Inflammatory macrophage treated with lipopolysaccharide for 4 hours (primary cell): Measurements from ENCODE around the gene ZC3H18.
A peak's percentile ranks its signal among the peaks of the same experiment; 100 is the strongest.

Source experiments
- DNase-seq: peaks from one replicate; pipeline ENCODE4 v3.0.0-alpha.2; 2020

ZC3H18 gene

DNA sequence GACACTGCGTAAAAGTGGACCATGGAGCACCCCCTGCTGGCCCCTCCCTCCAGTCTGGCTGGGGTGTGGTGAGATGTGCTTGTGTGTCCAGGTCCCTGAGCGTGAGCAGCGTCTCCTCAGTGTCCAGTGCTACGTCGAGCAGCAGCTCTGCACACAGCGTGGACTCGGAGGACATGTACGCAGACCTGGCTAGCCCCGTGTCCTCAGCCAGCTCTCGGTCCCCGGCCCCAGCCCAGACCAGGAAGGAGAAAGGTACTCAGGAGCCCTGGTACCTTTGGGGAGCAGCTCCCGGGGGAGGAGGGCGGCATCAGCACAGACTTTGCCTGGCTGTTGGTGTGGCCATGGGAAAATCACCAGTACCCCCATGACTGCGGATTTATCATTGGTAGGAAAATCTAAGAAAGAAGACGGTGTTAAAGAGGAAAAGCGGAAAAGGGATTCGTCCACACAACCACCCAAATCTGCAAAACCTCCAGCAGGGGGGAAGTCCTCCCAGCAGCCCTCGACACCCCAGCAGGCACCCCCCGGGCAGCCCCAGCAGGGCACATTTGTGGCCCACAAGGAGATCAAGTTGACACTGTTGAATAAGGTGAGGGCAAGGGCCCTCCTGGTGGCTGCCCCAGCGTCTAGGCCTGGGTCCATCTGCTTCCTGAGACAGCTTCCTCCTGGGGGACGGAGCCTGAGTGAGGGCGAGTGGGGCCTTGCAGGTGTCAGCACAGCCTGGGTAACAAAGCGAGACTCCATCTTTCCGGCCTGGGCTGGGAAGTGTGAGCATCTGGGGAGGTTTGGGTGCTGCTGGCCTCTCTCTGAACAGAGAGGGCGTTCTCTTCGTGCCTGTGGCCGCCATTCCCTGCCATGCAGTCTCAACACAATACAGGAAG lies 57.6 kb downstream of the ZC3H18 start:
- no peak for DNase-seq

DNA sequence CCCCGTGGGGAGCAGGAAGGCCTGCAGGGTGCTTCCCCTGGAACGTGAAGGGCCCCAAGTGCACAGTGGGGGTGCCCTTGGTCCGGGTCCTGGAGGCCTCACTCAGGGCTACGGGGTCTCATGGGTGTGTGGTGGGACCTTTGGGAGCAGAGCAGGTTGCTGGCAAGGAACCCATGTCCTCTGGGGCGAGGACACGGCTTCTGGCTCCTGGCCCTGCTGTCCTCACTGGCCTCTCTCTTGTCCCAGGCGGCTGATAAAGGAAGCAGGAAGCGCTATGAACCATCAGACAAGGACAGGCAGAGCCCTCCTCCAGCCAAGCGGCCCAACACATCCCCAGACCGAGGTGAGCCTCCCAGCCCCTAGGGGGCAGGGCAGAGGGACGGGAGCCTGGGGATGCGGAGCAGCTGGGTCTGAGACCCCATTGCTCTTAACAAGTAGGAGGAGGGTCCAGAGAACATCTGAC lies 58.3 kb downstream of the ZC3H18 start:
- DNase-seq: peak; percentile 22

DNA sequence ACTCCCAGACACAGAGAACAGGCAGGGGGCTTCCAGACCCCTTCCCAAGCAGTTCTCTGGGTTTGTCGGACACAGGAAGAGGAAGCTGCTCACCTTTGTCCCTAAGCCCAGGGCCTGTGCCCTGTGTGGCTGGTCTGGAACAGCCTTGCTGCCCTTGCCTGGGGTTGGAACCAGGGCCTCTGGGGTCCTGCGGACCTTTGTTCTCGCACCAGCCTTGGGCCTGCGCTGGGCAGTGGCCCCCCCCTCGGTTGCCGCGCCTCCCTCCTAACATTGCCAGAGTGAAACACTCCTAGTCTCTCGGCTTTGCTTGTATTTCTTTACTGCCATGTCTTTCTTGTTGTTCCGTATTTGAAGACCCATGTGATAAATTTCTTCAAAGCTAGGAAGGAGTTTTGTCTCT lies 59.6 kb downstream of the ZC3H18 start:
- DNase-seq: no peak

DNA sequence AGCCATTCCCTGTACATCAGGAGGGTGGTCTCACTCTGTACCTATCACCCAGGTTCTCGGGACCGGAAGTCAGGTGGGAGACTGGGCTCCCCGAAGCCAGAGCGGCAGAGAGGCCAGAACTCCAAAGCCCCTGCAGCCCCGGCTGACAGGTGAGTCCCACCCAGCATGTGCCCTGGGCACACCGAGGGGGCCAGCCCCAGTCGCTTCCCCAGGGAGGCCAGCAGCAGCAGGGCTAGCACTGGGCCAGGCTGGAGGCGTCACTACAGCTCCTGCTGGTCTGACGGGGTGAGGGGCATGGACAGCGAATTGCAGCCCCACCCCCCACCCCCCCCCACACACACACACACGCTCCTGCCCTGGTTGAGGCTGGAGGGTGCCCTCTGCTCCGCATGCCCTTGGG lies 60.2 kb downstream of the ZC3H18 start:
- no peak for DNase-seq

DNA sequence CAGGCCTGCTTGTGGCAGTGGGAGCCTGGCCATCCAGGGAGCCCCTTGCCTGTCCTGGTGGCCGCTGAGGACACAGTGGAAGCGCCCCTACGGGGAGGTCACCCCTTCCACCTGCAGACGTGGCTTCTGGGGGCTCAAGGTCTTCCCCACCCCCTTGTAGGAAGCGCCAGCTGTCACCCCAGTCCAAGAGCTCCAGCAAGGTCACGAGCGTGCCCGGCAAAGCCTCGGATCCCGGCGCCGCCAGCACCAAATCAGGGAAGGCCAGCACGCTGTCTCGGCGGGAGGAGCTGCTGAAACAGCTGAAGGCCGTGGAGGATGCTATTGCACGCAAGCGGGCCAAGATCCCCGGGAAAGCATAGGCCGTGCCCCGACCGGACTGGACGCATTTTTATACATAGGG lies 60.7 kb downstream of the ZC3H18 start:
- no peak for DNase-seq

DNA sequence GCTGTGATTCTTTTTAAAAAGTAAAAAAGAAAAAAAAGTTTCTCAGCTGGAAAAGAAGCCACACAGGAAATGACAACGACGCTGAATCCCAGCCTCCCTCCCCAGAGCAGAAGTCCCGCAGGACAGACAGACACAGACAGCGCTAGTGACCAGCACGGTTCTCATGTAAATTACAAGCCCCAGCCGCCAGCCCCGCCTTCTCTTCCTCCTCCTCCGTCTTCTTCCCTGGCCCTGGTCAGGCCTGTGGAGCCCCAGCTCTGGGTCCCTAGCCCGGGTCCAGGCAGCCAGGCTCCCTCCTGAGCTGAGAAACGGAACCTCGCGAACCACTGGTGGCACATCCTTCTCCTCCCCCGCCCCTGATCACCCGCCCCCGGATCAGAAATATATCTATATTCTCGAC lies 61.2 kb downstream of the ZC3H18 start:
- DNase-seq: peak; percentile 16

DNA sequence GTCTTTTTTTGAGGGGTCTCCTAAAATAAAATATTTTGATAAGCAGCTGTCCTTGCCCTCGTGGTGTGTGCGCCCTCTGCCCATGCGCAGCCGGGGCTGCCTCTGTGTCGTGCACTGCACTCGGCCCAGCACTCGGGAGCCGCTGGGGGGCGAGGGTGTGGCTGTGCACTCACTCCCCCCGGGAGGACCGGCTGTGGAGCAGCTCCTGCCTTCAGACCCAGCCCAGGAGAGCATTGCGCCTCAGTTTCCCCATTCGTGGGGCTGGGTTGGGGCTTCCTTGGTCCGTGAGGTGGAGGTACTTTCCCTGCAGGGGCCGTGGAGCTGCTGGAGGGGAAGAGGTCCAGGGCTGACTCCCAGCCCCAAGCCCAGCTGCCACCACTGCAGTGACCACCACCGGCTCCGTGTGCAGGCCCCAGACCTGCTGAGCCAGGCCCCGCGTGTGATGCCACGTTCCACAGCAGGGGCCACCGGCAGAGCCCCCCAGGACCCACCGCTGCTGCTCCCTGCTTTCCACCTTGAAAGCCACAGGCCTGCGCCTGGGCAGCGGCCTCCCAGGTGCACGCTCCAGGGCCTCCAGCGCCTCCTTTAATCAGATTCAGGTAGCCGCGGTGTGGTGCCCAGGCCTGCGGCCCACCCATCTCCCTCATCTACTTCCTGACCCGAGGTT lies 61.9 kb downstream of the ZC3H18 start:
- no peak for DNase-seq

DNA sequence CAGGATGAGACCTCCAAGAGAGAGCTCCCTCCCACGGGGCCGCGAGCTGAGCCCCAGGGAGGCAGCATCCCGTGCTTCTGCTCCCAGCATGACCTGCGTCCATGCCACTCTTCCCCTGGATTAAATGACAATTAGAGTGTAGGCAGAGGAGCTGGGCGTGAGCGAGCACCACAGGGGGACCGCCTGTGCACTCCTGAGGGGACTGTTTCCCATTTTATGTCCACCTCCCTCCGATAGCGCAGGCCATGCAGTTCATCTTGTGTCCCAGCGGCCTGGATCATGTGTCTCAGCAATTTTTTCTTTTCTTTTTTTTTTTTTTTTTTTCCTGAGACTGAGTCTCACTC lies 62.4 kb downstream of the ZC3H18 start:
- no peak for DNase-seq

DNA sequence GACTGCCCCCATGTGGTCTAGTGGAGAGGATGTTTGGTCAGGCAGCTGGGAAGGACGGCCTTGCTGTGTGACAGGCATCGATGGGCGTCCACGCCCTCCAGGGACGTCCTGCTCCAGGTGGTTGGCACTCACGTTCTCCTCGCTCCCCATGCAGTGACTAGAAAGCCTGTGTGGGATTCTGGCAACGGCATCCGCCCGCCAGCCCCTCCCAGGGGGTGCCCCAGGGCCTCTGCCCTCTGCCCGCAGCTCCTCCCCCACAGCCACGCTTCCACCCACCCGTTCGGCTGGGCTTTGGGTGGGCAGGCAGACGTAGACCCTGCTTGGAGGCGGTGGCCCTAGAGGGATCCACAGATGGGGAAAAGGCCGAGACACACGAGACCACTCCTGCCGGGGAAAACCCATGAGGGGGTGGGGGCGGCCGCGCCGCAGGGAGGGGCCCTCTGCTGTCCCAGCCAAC lies 63.5 kb downstream of the ZC3H18 start:
- peak; percentile 87 for DNase-seq

DNA sequence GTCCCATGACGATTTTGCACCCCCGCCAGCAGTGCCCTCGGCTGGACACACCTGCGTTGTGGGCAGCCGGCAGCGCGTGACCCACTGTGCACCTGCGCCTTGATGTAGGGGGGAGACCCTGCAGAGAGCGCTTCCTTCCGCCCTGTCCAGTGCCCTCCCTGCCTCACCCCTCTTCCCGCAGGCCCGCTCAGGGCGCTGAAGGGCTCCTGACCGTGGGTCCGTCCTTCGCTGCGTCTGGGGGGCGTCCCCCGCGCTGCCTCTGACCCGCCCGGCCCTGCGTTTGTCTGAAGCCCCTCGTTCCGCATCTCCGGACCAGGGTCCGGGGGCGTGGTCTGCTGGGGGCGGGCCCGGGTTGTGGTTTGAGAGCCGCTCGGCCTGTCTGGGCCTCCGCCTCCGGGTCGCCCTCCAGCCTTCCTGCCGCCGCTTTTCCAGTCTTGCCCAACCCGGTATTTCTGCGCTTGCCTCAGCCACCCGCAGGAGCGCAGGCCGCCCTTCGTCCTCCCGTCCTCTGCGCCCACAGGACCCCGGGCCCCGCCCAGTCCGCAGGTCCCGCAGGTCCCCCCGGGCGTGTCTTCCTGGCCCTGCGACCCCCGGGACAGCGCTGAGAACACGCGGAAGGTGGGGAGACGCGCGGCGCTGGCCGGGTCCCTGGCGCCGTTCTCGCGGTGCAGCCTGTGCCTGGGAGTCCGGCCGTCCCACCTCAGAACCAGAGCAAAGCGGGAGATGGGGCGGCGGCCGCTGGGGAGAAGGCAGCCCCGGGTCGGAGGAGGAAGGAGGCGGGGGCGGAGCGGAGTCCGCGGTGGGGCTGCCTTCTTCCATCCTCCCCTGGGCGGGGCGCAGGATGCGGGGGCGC lies 64.2 kb downstream of the ZC3H18 start:
- DNase-seq: peak; percentile 95

DNA sequence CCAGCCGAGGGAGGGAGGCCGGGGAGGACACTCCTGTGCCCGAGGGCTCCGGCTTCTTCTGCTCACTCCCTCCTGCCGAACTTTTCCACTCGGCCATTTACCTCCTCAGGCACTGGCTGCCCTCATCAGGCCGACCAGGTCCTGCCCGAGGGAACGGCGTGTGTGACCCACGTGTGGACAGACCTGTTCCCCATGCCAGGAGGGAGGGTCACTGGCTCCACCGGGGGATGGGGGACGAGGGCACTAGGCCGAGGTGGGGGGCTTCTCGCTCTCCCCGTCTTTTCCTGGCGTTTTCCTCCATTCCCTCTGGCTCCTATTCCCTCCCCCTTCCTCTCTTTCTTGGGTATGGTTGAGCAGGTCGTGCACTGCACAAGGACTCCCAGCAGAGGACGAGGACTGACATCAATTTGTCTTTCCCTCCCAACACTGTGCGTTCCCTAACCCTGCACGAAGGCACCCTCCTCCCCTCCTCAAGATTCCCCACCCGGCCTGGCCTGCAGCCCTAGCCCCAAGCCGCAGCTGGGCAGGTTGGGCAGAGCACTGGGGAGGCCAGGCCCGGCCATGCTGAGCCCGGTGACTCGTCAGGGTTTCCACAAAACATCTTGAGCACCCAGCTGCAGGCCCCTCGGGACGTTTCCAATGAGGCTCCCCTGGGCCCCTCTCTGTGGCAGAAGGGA lies 64.9 kb downstream of the ZC3H18 start:
- no peak for DNase-seq

DNA sequence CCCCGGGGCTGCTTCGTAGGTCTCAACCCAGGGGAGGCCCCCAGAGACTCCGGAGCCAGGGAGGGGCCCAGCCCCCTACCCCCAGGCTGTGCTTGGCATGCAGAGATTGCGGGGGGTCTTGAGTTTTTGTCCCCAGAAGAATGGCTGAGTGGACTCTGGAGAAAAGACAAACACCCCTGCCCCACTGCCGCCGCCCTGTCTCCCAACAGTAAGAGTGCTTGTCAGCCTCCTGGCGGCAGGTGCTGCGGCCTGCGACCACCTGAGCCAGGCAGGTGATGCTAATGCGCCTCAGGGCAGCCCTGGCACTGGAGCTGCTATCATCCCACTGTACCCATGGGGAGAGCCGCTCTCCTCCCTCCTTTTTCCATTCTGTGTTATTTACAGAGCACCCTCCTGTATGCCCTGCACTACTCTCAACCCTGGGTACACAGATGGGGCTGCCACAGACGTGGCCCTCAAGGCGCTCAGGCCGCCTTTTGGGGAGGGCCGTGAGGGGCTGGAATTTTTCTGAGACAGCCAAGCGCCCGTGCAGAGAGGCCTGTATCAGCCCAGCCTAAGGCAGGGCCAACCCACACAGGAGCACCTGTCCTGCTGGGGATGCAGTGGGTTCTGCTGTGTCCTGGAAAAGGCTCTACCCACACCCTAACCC lies 65.6 kb downstream of the ZC3H18 start:
- no peak for DNase-seq

DNA sequence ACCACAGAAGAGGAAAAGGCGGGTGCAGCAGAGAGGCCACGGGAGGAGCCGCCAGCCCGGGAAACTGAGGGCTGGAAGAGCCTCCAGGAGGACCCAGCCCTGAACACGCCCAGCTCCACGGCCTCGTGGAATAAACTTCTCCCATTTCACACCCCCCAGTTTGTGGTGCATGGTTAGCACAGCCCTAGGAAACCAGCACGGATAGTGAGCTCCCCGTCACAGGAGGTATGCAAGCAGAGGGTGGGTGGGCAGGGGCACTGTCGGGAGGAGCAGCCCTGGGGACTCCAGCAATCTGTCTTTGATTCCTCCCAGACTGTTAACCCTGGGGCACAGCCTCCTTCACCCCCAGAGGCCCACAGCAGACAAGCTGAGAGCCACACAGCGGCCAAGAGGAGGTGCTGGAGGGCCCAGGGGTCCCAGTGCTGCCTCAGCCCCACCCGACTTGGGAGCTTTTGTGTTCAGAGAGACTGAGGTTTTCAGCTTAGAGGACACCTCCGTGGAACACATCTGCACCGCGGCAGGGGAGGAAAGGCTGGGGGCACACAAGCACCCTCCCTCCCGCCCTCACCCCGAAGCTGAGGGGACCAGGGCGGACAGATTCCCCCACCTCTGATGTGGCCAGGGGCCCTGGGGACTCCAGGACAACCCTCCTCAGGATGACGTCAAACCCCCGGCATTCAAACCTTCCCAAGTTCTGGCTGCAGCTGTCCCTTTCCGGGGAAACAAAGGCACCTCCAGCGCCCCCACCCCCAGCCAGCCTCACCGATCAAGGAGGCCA lies 66.5 kb downstream of the ZC3H18 start:
- DNase-seq: no peak

DNA sequence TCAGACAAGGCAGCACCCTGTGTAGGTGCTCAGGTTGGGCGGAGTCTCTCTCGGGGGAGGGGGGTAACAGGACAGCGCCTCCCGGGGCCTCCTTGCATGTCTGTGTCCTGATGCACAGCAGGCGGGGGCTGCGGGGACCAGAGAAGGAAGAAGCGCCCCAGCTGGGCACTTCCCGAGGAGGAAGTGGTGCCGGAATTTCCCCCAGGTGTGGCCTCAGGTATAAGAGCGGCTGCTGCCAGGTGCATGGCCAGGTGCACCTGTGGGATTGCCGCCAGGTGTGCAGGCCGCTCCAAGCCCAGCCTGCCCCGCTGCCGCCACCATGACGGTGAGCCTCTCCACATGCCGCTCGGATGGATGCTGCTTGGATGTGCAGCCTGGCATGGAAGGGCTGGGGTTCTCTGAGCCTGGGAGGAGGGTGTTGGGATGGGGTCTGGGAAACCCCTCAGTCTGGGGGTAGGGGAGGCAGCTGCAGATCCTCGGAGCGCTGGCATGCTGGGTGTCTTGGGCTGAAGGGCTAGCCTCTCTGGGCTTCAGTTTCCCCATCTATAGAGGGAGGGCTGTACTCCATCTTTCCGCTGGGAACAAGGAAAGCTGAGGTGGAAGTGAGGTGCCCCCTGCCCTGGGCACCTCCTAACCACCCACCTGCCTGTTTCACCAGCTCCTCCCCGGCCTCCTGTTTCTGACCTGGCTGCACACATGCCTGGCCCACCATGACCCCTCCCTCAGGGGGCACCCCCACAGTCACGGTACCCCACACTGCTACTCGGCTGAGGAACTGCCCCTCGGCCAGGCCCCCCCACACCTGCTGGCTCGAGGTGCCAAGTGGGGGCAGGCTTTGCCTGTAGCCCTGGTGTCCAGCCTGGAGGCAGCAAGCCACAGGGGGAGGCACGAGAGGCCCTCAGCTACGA lies 68.4 kb downstream of the ZC3H18 start, which contains the start of gene IL17C:
Gene IL17C (plus strand): TSS at position 250 of the 908 bp plus-strand sequence. CDS start 70 bp downstream, at position 320.
- no peak for DNase-seq

DNA sequence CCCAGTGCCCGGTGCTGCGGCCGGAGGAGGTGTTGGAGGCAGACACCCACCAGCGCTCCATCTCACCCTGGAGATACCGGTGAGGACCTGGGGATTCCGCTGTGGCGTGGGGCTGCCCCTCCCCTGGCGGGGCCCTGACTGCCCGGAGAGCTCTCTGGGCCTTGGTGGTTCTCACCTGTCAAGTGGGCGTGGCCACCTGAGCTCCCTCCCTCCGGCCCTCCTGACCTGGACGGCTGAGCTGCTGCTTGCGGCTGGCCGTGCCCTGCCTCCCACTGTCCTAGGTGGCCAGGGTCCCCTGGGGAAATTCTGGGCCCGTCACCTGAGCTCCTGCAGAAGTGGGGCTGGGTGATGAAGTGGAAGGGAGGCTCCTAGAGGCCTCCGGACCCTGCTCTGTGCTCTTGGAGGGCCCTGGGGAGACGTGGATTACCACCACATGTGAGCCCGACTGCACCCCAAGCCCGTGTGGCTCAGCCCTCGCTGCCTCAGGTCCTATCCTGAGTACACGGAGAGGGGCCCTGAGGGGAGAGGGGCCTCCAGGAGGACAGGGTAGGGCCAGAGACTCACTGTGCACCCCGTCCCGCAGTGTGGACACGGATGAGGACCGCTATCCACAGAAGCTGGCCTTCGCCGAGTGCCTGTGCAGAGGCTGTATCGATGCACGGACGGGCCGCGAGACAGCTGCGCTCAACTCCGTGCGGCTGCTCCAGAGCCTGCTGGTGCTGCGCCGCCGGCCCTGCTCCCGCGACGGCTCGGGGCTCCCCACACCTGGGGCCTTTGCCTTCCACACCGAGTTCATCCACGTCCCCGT lies 69.2 kb downstream of the ZC3H18 start:
- DNase-seq: no peak

DNA sequence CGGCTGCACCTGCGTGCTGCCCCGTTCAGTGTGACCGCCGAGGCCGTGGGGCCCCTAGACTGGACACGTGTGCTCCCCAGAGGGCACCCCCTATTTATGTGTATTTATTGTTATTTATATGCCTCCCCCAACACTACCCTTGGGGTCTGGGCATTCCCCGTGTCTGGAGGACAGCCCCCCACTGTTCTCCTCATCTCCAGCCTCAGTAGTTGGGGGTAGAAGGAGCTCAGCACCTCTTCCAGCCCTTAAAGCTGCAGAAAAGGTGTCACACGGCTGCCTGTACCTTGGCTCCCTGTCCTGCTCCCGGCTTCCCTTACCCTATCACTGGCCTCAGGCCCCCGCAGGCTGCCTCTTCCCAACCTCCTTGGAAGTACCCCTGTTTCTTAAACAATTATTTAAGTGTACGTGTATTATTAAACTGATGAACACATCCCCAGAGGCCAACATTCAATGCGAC lies 69.9 kb downstream of the ZC3H18 start:
- DNase-seq: no peak

DNA sequence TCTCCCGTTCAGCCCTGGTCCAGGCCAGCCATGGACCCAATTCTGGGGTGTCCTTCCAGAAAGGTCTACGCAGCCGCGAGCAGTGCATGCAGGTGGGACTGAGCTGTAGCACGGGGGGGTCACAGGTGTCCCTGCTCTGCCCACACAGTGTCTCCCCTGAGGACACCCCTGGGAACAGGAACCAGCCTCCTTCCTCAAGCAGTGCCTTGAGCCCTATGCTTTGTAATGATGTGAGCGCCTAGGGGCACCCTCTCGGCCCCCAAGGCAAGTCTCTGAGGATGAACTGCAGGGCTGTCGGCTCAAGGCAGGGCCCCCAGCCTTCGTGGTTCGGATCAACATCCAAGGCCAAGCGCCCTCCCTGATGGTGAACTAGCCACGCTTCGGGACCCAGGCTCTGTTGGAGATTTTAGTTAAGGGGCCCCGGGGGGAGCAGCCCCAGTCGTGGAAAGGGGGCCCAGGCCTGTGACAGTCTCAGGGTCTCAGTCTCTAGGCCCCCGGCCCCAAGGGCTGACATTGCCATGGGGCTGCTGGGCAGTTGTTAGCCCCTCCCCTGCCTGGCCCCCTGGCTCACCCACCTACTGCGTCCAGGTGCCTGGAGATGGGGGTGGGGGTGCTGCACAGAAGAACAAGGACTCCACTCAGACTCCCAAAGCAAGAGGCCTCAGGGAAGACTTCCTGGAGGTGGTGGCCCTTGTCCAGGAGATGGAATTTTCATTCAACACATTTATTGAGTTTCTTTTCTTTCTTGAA lies 70.5 kb downstream of the ZC3H18 start:
- DNase-seq: no peak

DNA sequence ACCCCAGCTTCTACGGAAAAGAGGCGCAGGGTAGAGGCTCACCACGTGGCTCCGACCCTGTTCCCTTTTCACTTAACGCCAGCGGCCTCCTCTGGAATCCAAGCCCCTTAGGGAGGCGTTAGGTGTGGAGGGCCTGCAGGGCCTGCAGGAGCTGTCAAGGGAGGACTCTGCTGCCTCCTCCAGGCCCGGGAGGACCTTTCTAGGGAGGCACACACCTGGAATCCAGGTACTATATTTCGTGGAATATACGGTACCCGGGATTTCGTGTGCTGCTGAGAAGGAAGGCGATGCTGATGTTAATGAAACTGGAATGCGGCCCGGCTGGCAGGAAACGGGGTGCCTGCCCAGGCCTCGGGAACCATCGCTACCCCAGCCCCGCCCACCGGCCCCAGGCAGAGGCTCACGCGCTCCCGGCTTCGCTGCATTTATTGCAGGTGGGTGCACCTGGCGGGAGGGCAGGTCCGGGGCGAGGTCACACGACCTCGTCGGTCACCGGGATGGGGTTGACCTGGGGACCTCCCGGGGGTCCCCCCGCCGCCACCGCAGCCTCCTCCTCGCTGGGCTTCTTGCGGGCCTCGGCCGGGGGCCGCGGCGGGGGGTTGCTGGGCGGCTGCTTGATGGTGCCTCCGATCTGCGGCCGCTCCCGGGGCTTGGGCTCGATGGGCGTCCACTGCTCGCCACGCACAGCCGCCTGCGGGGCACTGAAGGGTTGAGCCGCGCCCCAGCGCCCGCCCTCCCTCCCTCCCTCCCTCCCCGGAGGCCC lies 72.9 kb downstream of the ZC3H18 start:
- DNase-seq: no peak
